Suprapubic skin (tissue), 4 donors: ENCODE results near the gene CAMK2D. TPM values are rescaled to one million over a fixed set of nuclear protein-coding genes. Genes with fewer than 3 reads are reported as not detected.

Experiments used
- DNase-seq, 2 donors: peaks; one replicate each; pipeline ENCODE4 v3.0.0-alpha.2; 2019; ENCODE audit warnings: low spot score in 2 of 2
- H3K27ac ChIP-seq: fragments of 200-600 bp; sonication (generic); one replicate; pipeline ENCODE4 v1.5.1; 2019
- H3K27me3 ChIP-seq: fragments of 200-600 bp; sonication (generic); one replicate; pipeline ENCODE4 v1.5.1; 2019
- H3K36me3 ChIP-seq: fragments of 200-600 bp; sonication (generic); one replicate; pipeline ENCODE4 v1.5.1; 2019
- H3K4me1 ChIP-seq: fragments of 200-600 bp; sonication (generic); one replicate; pipeline ENCODE4 v1.5.1; 2019
- H3K4me3 ChIP-seq: fragments of 200-600 bp; sonication (generic); one replicate; pipeline ENCODE4 v1.5.1; 2019; ENCODE audit warnings: mild to moderate bottlenecking
- H3K9me3 ChIP-seq: fragments of 200-600 bp; sonication (generic); one replicate; pipeline ENCODE4 v1.5.1; 2019
- EP300 ChIP-seq: sonication (generic); formaldehyde crosslinking; IDR thresholded peaks from one replicate; pipeline ENCODE4 v1.6.1; 2017; ENCODE audit warnings: antibody characterized with exemption
- POLR2A ChIP-seq, 2 donors: fragments of 450-650 bp; IDR thresholded peaks; one replicate each; pipeline ENCODE4 v1.6.1; 2017; ENCODE audit warnings: antibody characterized with exemption in 2 of 2, mild to moderate bottlenecking in 2 of 2, moderate library complexity in 2 of 2
- POLR2AphosphoS5 ChIP-seq, 3 donors: sonication (generic); formaldehyde crosslinking; IDR thresholded peaks; one replicate each; pipeline ENCODE4 v1.6.1; 2017; ENCODE audit warnings: antibody characterized with exemption in 3 of 3
- WGBS: methylation state at CpG from one replicate; pipeline ENCODE4 v1.1.5; 2018; 5-methylcytosine and 5-hydroxymethylcytosine counted together
- total RNA-seq, 4 donors: library from RNA; depleted of rRNA; stranded (reverse); fragments of >200 nt; gene quantifications; one replicate each; pipeline ENCODE4 v1.1.0, GENCODE V29; 2016
- TF ChIP-seq, protein P1 (sequence below), 2 donors: fragments of 200-600 bp in 1 of 2; fragments of 450-650 bp in 1 of 2; sonication (generic) in 1 of 2; IDR thresholded peaks; one replicate each; pipeline ENCODE4 v1.5.1; 2016 to 2019; ENCODE audit warnings: antibody characterized with exemption in 2 of 2, mild to moderate bottlenecking in 1 of 2, moderate library complexity in 1 of 2

CAMK2D gene
- total RNA-seq, 4 donors from 2014 or later = 21.5 to 38.2 (median 30.5) TPM

DNA sequence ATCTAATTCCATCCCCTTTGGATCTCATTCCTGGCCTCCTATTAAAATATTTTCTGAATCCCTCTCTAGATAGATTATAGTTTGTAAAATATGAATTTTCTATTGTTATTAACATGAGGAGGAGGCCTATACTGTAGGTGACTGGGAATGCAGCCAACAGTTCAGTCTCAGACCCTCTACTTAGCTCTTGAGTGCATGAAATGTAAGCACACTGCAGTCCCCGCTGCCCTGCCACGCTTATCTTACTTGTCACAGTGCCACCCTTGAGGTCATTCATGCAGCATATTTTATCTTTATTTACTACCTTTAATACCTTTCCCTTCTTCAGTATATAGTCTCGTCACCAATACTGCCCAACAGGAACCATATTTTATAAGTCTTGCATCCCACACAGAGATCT is 151.0 kb downstream of the CAMK2D start:
- DNase-seq = no peak
- no peaks in the 10 kb centered on the region for H3K9me3 ChIP-seq
- TF ChIP-seq EP300 = no peak
- no peak for TF ChIP-seq POLR2A (IDR thresholded peaks at IDR 0.05)
- no peak for TF ChIP-seq POLR2AphosphoS5 (IDR thresholded peaks at IDR 0.05)
- TF ChIP-seq, protein P1, sequence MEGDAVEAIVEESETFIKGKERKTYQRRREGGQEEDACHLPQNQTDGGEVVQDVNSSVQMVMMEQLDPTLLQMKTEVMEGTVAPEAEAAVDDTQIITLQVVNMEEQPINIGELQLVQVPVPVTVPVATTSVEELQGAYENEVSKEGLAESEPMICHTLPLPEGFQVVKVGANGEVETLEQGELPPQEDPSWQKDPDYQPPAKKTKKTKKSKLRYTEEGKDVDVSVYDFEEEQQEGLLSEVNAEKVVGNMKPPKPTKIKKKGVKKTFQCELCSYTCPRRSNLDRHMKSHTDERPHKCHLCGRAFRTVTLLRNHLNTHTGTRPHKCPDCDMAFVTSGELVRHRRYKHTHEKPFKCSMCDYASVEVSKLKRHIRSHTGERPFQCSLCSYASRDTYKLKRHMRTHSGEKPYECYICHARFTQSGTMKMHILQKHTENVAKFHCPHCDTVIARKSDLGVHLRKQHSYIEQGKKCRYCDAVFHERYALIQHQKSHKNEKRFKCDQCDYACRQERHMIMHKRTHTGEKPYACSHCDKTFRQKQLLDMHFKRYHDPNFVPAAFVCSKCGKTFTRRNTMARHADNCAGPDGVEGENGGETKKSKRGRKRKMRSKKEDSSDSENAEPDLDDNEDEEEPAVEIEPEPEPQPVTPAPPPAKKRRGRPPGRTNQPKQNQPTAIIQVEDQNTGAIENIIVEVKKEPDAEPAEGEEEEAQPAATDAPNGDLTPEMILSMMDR (IDR thresholded peaks at IDR 0.05) = no peak
- no peaks in the 10 kb centered on the region for H3K36me3 ChIP-seq
- no peaks in the 10 kb centered on the region for H3K4me1 ChIP-seq
- H3K27ac ChIP-seq = no peak overlapping the region
- no peaks in the 10 kb centered on the region for H3K27me3 ChIP-seq
- no peak overlapping the region for H3K4me3 ChIP-seq
- WGBS = 91% methylated on average over 3 of the region's 3 CpGs

DNA sequence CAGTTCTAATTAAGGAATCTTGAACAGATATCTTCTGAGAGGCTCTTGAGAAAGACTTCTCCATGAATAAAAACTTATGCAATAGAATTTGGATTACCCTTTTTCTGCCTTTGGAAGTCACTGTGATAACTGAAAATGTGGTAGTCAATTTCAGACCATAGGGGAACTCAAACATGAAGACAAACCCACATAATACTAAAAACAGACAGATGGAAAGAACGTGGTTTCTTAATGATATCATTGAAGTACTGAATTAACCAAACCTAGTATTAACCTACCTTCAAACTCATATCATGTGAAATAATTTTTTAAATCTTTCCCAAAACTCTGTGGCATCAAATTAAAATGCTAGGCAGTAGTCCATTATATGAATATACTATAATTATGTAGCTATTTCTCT is 153.5 kb downstream of the CAMK2D start:
- 95% methylated on average over 1 of the region's 1 CpG for WGBS

DNA sequence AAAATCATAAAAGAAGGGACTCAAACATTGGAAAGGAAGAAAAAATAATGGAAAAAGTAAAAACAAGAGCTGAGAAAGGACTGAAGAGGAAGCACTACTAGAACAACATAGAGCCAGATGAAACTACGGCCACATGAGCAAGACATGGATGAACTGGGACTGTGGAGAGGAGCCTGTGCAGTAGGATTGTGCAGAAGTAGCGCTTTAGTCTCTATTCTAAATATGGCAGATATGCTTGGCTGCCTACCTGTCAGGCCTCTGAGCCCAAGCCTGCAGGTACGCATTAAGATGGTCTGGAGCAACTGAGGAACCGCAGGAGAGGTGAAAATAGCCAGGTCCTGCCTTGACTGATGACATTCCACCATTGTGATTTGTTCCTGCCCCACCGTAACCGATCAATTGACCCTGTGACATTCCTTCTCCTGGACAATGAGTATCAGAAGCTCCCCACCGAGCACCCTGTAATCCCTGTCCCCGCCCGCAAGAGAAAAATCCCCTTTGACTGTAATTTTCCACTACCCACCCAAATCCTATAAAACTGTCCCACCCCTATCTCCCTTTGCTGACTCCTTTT is 154.3 kb downstream of the CAMK2D start:
- no peak overlapping the region for H3K4me3 ChIP-seq
- no peak overlapping the region for H3K27ac ChIP-seq
- no peaks in the 10 kb centered on the region for H3K36me3 ChIP-seq
- 96% methylated on average over 9 of the region's 9 CpGs for WGBS
- H3K27me3 ChIP-seq = no peaks in the 10 kb centered on the region
- H3K9me3 ChIP-seq = no peaks in the 10 kb centered on the region
- H3K4me1 ChIP-seq = no peaks in the 10 kb centered on the region
- no peak for DNase-seq
- TF ChIP-seq, protein P1 (IDR thresholded peaks at IDR 0.05) = no peak
- TF ChIP-seq POLR2A (IDR thresholded peaks at IDR 0.05) (no peak), EP300 (no peak), POLR2AphosphoS5 (IDR thresholded peaks at IDR 0.05) (no peak)

More for the DNA sequence above, 153.5 kb downstream of the CAMK2D start:
- H3K36me3 ChIP-seq = no peaks in the 10 kb centered on the region
- no peaks in the 10 kb centered on the region for H3K27me3 ChIP-seq
- H3K27ac ChIP-seq = no peak overlapping the region
- no peak for DNase-seq
- no peak overlapping the region for H3K4me3 ChIP-seq
- TF ChIP-seq EP300 = no peak
- TF ChIP-seq POLR2A (IDR thresholded peaks at IDR 0.05) = no peak
- no peak for TF ChIP-seq POLR2AphosphoS5 (IDR thresholded peaks at IDR 0.05)
- TF ChIP-seq, protein P1 (IDR thresholded peaks at IDR 0.05) = no peak
- no peaks in the 10 kb centered on the region for H3K4me1 ChIP-seq
- H3K9me3 ChIP-seq = no peaks in the 10 kb centered on the region

DNA sequence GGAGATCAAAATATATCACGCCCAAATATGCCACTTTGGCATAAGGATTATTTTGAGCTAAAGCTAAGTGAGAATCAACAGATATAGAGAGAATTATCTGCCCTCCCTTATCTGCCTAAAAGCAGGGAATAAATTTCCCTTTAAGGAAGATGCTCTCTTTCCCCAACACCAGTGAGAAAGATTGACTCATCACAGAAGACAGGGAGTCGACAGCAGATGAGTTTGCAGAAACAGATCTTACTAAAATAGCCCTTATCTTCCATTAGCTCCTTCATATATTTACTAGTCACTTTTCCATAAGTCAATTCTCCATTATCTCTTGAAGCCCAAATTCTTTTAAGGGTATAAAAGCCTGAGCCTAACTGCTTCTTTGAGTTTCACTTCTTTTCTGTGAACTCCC is 156.6 kb downstream of the CAMK2D start:
- 77% methylated on average over 2 of the region's 2 CpGs for whole genome bisulfite sequencing
- Histone ChIP-seq H3K9me3 (no peaks in the 10 kb centered on the region), H3K27ac (no peak overlapping the region), H3K4me3 (no peak overlapping the region), H3K27me3 (no peaks in the 10 kb centered on the region), H3K36me3 (no peaks in the 10 kb centered on the region), H3K4me1 (no peaks in the 10 kb centered on the region)
- TF ChIP-seq EP300 (no peak), POLR2AphosphoS5 (IDR thresholded peaks at IDR 0.05) (no peak), POLR2A (IDR thresholded peaks at IDR 0.05) (no peak)
- TF ChIP-seq, protein P1 (IDR thresholded peaks at IDR 0.05) = no peak
- no peak for DNase-seq

DNA sequence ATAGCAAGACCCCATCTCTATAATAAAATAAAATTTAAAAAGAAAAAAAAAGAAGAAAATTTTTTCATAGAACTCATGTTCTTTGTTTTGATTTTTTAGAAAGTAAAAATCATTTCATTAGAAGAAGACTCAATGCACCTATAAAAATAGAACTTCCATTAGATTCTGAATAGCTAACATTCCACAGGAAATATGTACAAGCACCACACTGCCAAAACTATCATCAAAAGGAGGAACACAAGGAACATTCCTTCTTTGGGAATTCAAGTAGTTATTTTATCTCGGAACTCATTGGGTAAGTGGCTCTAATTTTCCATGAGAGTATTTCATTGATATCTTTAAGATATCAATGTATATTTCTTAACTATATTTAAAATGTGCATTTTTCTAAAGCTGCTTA is 157.6 kb downstream of the CAMK2D start:
- Histone ChIP-seq H3K27ac (no peak overlapping the region), H3K9me3 (no peaks in the 10 kb centered on the region), H3K4me3 (no peak overlapping the region), H3K4me1 (no peaks in the 10 kb centered on the region), H3K27me3 (no peaks in the 10 kb centered on the region), H3K36me3 (no peaks in the 10 kb centered on the region)
- no peak for DNase-seq
- TF ChIP-seq POLR2A (IDR thresholded peaks at IDR 0.05) (no peak), POLR2AphosphoS5 (IDR thresholded peaks at IDR 0.05) (no peak), EP300 (no peak)
- TF ChIP-seq, protein P1 (IDR thresholded peaks at IDR 0.05) = no peak
- 78% methylated on average over 1 of the region's 1 CpG for WGBS
